Vagina (tissue), 2 donors: ENCODE results near the gene ESPNL.

Experiments used
- CTCF ChIP-seq, 3 experiments: fragments of 450-650 bp in 2 of 3; fragments of 200-600 bp in 1 of 3; sonication (generic) in 1 of 3; IDR thresholded peaks; one replicate each; pipeline ENCODE4 v1.5.1; 2017 to 2019; ENCODE audit warnings: antibody characterized with exemption in 3 of 3, mild to moderate bottlenecking in 2 of 3, moderate library complexity in 2 of 3
- POLR2A ChIP-seq, 2 donors: fragments of 450-650 bp; IDR thresholded peaks; one replicate each; pipeline ENCODE4 v1.6.1; 2017; ENCODE audit warnings: antibody characterized with exemption in 2 of 2, mild to moderate bottlenecking in 2 of 2, moderate library complexity in 2 of 2
- POLR2AphosphoS5 ChIP-seq, 2 donors: sonication (generic); formaldehyde crosslinking; IDR thresholded peaks; one replicate each; pipeline ENCODE4 v1.9.0; 2017; ENCODE audit warnings: antibody characterized with exemption in 2 of 2, mild to moderate bottlenecking in 2 of 2, low read depth in 1 of 2; ENCODE audit not compliant: insufficient read depth in 1 of 2

GRCh38 chr2:238103465-238104225 lies 3.5 kb downstream of the ESPNL start:
- TF ChIP-seq CTCF (IDR thresholded peaks at IDR 0.05) (no peak), POLR2AphosphoS5 (IDR thresholded peaks at IDR 0.05; ENCODE audit: insufficient read depth in 1 of 2, low read depth in 1 of 2) (no peak), POLR2A (IDR thresholded peaks at IDR 0.05) (no peak)
